Measurements from ENCODE around the gene KCNK16.
A peak's percentile ranks its signal among the peaks of the same experiment; 100 is the strongest.
"Not testable (repeated sequence)": the region's sequence is repeated elsewhere in the genome, so short reads cannot be mapped to it uniquely, and the experiment has no call there.

The KCNK16 gene

GRCh38 chr6:39312912-39313525, 9.5 kb downstream of the KCNK16 start:
- DNase-seq (ENCODE audit: low read depth in 1 of 2, low spot score in 1 of 2) = no peak

- DNase-seq (ENCODE audit: low read depth in 1 of 2, low spot score in 1 of 2) = no peak
These were observed 12.0 kb downstream of the KCNK16 start for GRCh38 chr6:39310542-39310941.

- peak; percentile 8 to 28 for DNase-seq (ENCODE audit: low read depth in 1 of 2, low spot score in 1 of 2)
These were observed 12.5 kb downstream of the KCNK16 start for GRCh38 chr6:39309942-39310531.

- no peak for DNase-seq (ENCODE audit: low read depth in 1 of 2, low spot score in 1 of 2)
These were observed 15.0 kb downstream of the KCNK16 start for GRCh38 chr6:39307462-39307861.

- no peak for DNase-seq (ENCODE audit: low read depth in 1 of 2, low spot score in 1 of 2)
These were observed 17.6 kb downstream of the KCNK16 start for GRCh38 chr6:39304951-39305350.

GRCh38 chr6:39303425-39304153, 18.9 kb downstream of the KCNK16 start:
- no peak for DNase-seq (ENCODE audit: low read depth in 1 of 2, low spot score in 1 of 2)

GRCh38 chr6:39302669-39303424, 19.7 kb downstream of the KCNK16 start:
- peak; percentile 70 to 82 for DNase-seq (ENCODE audit: low read depth in 1 of 2, low spot score in 1 of 2)

GRCh38 chr6:39302011-39302410, 20.5 kb downstream of the KCNK16 start:
- no peak for DNase-seq (ENCODE audit: low read depth in 1 of 2, low spot score in 1 of 2)

GRCh38 chr6:39301606-39302005, 20.9 kb downstream of the KCNK16 start:
- DNase-seq (ENCODE audit: low read depth in 1 of 2, low spot score in 1 of 2) = no peak

GRCh38 chr6:39300739-39301138, 21.8 kb downstream of the KCNK16 start:
- DNase-seq (ENCODE audit: low read depth in 1 of 2, low spot score in 1 of 2) = no peak

- DNase-seq (ENCODE audit: low read depth in 1 of 2, low spot score in 1 of 2) = no peak
These were observed 24.4 kb downstream of the KCNK16 start for GRCh38 chr6:39298061-39298460.

GRCh38 chr6:39296745-39297640, 25.5 kb downstream of the KCNK16 start:
- no peak for DNase-seq (ENCODE audit: low read depth in 1 of 2, low spot score in 1 of 2)

GRCh38 chr6:39295611-39296011, 26.9 kb downstream of the KCNK16 start:
- no peak for DNase-seq (ENCODE audit: low read depth in 1 of 2, low spot score in 1 of 2)

GRCh38 chr6:39294899-39295298, 27.6 kb downstream of the KCNK16 start:
- DNase-seq (ENCODE audit: low read depth in 1 of 2, low spot score in 1 of 2) = no peak

- no peak for DNase-seq (ENCODE audit: low read depth in 1 of 2, low spot score in 1 of 2)
These were observed 28.4 kb downstream of the KCNK16 start for GRCh38 chr6:39294133-39294532.

GRCh38 chr6:39292637-39293036, 29.9 kb downstream of the KCNK16 start:
- DNase-seq (ENCODE audit: low read depth in 1 of 2, low spot score in 1 of 2) = no peak

GRCh38 chr6:39289490-39289889, 33.0 kb downstream of the KCNK16 start:
- DNase-seq (ENCODE audit: low read depth in 1 of 2, low spot score in 1 of 2) = no peak

- no peak for DNase-seq (ENCODE audit: low read depth in 1 of 2, low spot score in 1 of 2)
These were observed 34.9 kb downstream of the KCNK16 start for GRCh38 chr6:39287601-39288000.

GRCh38 chr6:39286596-39286995, 35.9 kb downstream of the KCNK16 start:
- DNase-seq (ENCODE audit: low read depth in 1 of 2, low spot score in 1 of 2) = not testable (repeated sequence)

- DNase-seq (ENCODE audit: low read depth in 1 of 2, low spot score in 1 of 2) = no peak
These were observed 39.7 kb downstream of the KCNK16 start for GRCh38 chr6:39282774-39283173.
